ENCODE measurements around the gene HNF1A. TPM values are rescaled to one million over a fixed set of nuclear protein-coding genes. Genes with fewer than 3 reads are reported as not detected.

Gene HNF1A
- total RNA-seq, 1 donor from 2014 or later, result not detected

- Mint-ChIP-seq H3K4me1 (ENCODE audit: unreplicated experiment) (peaks cover 1% of the 10 kb centered on the region), H3K27ac (ENCODE audit: unreplicated experiment) (no peak overlapping the region)
- DNase-seq (ENCODE audit: extremely low spot score, unreplicated experiment), result no peak
Observed at GRCh38 chr12:120998435-120998834, 20.1 kb downstream of the HNF1A start.

GRCh38 chr12:120999191-121000120 lies 21.1 kb downstream of the HNF1A start:
- no peak overlapping the region for H3K4me3 Mint-ChIP-seq (ENCODE audit: unreplicated experiment)
- H3K27me3 Mint-ChIP-seq (ENCODE audit: unreplicated experiment), result peaks cover 10% of the 10 kb centered on the region
- DNase-seq (ENCODE audit: extremely low spot score, unreplicated experiment), result no peak

More at GRCh38 chr12:120998435-120998834, 20.1 kb downstream of the HNF1A start:
- no peak for TF ChIP-seq CTCF (IDR thresholded peaks at IDR 0.05)
- Mint-ChIP-seq H3K9me3 (ENCODE audit: unreplicated experiment) (no peaks in the 10 kb centered on the region), H3K36me3 (ENCODE audit: unreplicated experiment) (no peaks in the 10 kb centered on the region), H3K4me3 (ENCODE audit: unreplicated experiment) (no peak overlapping the region), H3K27me3 (ENCODE audit: unreplicated experiment) (peaks cover 11% of the 10 kb centered on the region)

GRCh38 chr12:121000530-121000929 lies 22.2 kb downstream of the HNF1A start:
- Mint-ChIP-seq H3K27ac (ENCODE audit: unreplicated experiment) (no peak overlapping the region), H3K4me1 (ENCODE audit: unreplicated experiment) (peaks cover 1% of the 10 kb centered on the region), H3K36me3 (ENCODE audit: unreplicated experiment) (peaks cover 13% of the 10 kb centered on the region), H3K4me3 (ENCODE audit: unreplicated experiment) (no peak overlapping the region), H3K27me3 (ENCODE audit: unreplicated experiment) (peaks cover 2% of the 10 kb centered on the region), H3K9me3 (ENCODE audit: unreplicated experiment) (no peaks in the 10 kb centered on the region)
- no peak for TF ChIP-seq CTCF (IDR thresholded peaks at IDR 0.05)
- DNase-seq (ENCODE audit: extremely low spot score, unreplicated experiment), result no peak

More at GRCh38 chr12:120999191-121000120, 21.1 kb downstream of the HNF1A start:
- peaks cover 4% of the 10 kb centered on the region for H3K36me3 Mint-ChIP-seq (ENCODE audit: unreplicated experiment)
- no peak overlapping the region for H3K27ac Mint-ChIP-seq (ENCODE audit: unreplicated experiment)
- H3K4me1 Mint-ChIP-seq (ENCODE audit: unreplicated experiment), result peaks cover 1% of the 10 kb centered on the region
- TF ChIP-seq CTCF (IDR thresholded peaks at IDR 0.05), result no peak
- no peaks in the 10 kb centered on the region for H3K9me3 Mint-ChIP-seq (ENCODE audit: unreplicated experiment)

GRCh38 chr12:121001060-121001459 lies 22.7 kb downstream of the HNF1A start:
- peaks cover 1% of the 10 kb centered on the region for H3K4me1 Mint-ChIP-seq (ENCODE audit: unreplicated experiment)
- DNase-seq (ENCODE audit: extremely low spot score, unreplicated experiment), result no peak
- no peak overlapping the region for H3K4me3 Mint-ChIP-seq (ENCODE audit: unreplicated experiment)
- no peaks in the 10 kb centered on the region for H3K27me3 Mint-ChIP-seq (ENCODE audit: unreplicated experiment)
- no peak overlapping the region for H3K27ac Mint-ChIP-seq (ENCODE audit: unreplicated experiment)
- TF ChIP-seq CTCF (IDR thresholded peaks at IDR 0.05), result no peak
- H3K36me3 Mint-ChIP-seq (ENCODE audit: unreplicated experiment), result peaks cover 14% of the 10 kb centered on the region
- H3K9me3 Mint-ChIP-seq (ENCODE audit: unreplicated experiment), result no peaks in the 10 kb centered on the region

GRCh38 chr12:121001841-121002483 lies 23.6 kb downstream of the HNF1A start:
- Mint-ChIP-seq H3K4me1 (ENCODE audit: unreplicated experiment) (peaks cover 1% of the 10 kb centered on the region), H3K36me3 (ENCODE audit: unreplicated experiment) (peaks cover 15% of the 10 kb centered on the region), H3K27ac (ENCODE audit: unreplicated experiment) (no peak overlapping the region), H3K9me3 (ENCODE audit: unreplicated experiment) (no peaks in the 10 kb centered on the region), H3K4me3 (ENCODE audit: unreplicated experiment) (no peak overlapping the region), H3K27me3 (ENCODE audit: unreplicated experiment) (no peaks in the 10 kb centered on the region)
- no peak for TF ChIP-seq CTCF (IDR thresholded peaks at IDR 0.05)
- DNase-seq (ENCODE audit: extremely low spot score, unreplicated experiment), result no peak

Measured in osteocyte (in vitro differentiated cells).